HCT116 (cell line): Measurements from ENCODE around the gene WASHC3. TPM values are rescaled to one million over a fixed set of nuclear protein-coding genes. Genes with fewer than 3 reads are reported as not detected.

Experiments used
- ATAC-seq: fragments of 200-7000 bp; cut with Tn5 transposase; 2 replicates; pipeline ENCODE4 v1.9.1; 2020; ENCODE audit warnings: mild to moderate bottlenecking, moderate library complexity
- BruUV-seq: library from RNA; stranded (reverse); fragments of 400-500 nt; replicated peaks from 2 replicates; lab custom pipeline; 2021; lab: Mats Ljungman, UMichigan
- CTCF ChIA-PET: fragments of 300-600 bp; sonication (Branson Sonifier 250); formaldehyde crosslinking; loops from one replicate; lab custom pipeline; 2021; ENCODE audit warnings: antibody characterized with exemption; lab: Charles Lee
- POLR2A ChIA-PET: fragments of 300-600, 350-600 bp; sonication (Branson Sonifier 250); formaldehyde crosslinking; loops from one replicate; lab custom pipeline; 2021; ENCODE audit warnings: antibody characterized with exemption; lab: Charles Lee
- RAD21 ChIA-PET, 2 experiments: fragments of 300-600 bp; sonication (Branson Sonifier 250); formaldehyde crosslinking; loops; one replicate each; lab custom pipeline; 2023; ENCODE audit warnings: low total read pairs in 2 of 2; ENCODE audit not compliant: uncharacterized antibody in 2 of 2, unreplicated experiment in 2 of 2, low non-redundant PET in 1 of 2; lab: Charles Lee
- DNase-seq: peaks from one replicate; pipeline ENCODE4 v3.0.0-alpha.2; 2010; ENCODE audit warnings: low read depth, low spot score
- H2AFZ ChIP-seq: fragments of 200-600 bp; shearing (Covaris generic), sonication (generic); 2 replicates; pipeline ENCODE4 v1.6.1; 2017; ENCODE audit warnings: low read depth, mixed run types, mixed read lengths, antibody characterized with exemption, low read length; ENCODE audit not compliant: poor library complexity, severe bottlenecking
- H3K27ac ChIP-seq: 2 replicates; pipeline ENCODE4 v1.5.1; 2012; ENCODE audit warnings: low read depth, low read length
- H3K27me3 ChIP-seq: fragments of 200-600 bp; sonication (generic); 2 replicates; pipeline ENCODE4 v1.6.1; 2016; ENCODE audit warnings: mixed run types, low read length, mixed read lengths; ENCODE audit not compliant: insufficient read depth
- H3K36me3 ChIP-seq, 2 experiments: fragments of 200-500 bp in 1 of 2; fragments of 200-600 bp in 1 of 2; sonication (Bioruptor generic) in 1 of 2; sonication (generic) in 1 of 2; 2 replicates each; pipeline versions ENCODE4 v1.5.1 to v1.6.1; 2014 to 2016; ENCODE audit warnings: low read length in 2 of 2, inconsistent platforms in 1 of 2, mixed read lengths in 1 of 2, mixed run types in 1 of 2; ENCODE audit not compliant: insufficient read depth in 2 of 2, control insufficient read depth in 1 of 2
- H3K4me1 ChIP-seq, 2 experiments: fragments of 200-600 bp in 1 of 2; sonication (generic) in 1 of 2; 2 replicates each; pipeline versions ENCODE4 v1.5.1 to v1.6.1; 2012 to 2017; ENCODE audit warnings: low read length in 2 of 2, inconsistent platforms in 1 of 2, mild to moderate bottlenecking in 1 of 2, mixed read lengths in 1 of 2, mixed run types in 1 of 2, moderate library complexity in 1 of 2; ENCODE audit not compliant: insufficient read depth in 2 of 2, control insufficient read depth in 1 of 2
- H3K4me2 ChIP-seq: fragments of 200-600 bp; sonication (generic); 2 replicates; pipeline ENCODE4 v1.6.1; 2017; ENCODE audit warnings: mixed run types, low read length, mixed read lengths
- H3K4me3 ChIP-seq, 2 experiments: fragments of 200-600 bp in 1 of 2; sonication (generic) in 1 of 2; replicated peaks in 1 of 2; 2 replicates each; pipeline ENCODE4 v1.5.1; 2011 to 2016; ENCODE audit warnings: low read length in 2 of 2, control low read depth in 1 of 2, low read depth in 1 of 2, mild to moderate bottlenecking in 1 of 2, mixed read lengths in 1 of 2, mixed run types in 1 of 2
- H3K79me2 ChIP-seq: fragments of 200-600 bp; sonication (generic); 2 replicates; pipeline ENCODE4 v1.6.1; 2017; ENCODE audit warnings: mild to moderate bottlenecking, mixed run types, low read length, moderate library complexity, mixed read lengths; ENCODE audit not compliant: insufficient read depth
- H3K9ac ChIP-seq: fragments of 200-600 bp; sonication (generic); 2 replicates; pipeline ENCODE4 v1.6.1; 2016; ENCODE audit warnings: low read length, mixed read lengths
- H3K9me2 ChIP-seq: fragments of 200-600 bp; sonication (generic), shearing (Covaris generic); 2 replicates; pipeline ENCODE4 v1.6.1; 2017; ENCODE audit warnings: mixed run types, mild to moderate bottlenecking, moderate library complexity; ENCODE audit not compliant: insufficient read depth
- H3K9me3 ChIP-seq, 2 experiments: fragments of 200-500 bp in 1 of 2; fragments of 200-600 bp in 1 of 2; sonication (Bioruptor generic) in 1 of 2; sonication (generic) in 1 of 2; 2 replicates each; pipeline ENCODE4 v1.6.1; 2014 to 2017; ENCODE audit warnings: low read length in 2 of 2, mixed read lengths in 2 of 2, inconsistent platforms in 1 of 2, low read depth in 1 of 2, mild to moderate bottlenecking in 1 of 2, mixed run types in 1 of 2, moderate library complexity in 1 of 2; ENCODE audit not compliant: control insufficient read depth in 1 of 2, insufficient read depth in 1 of 2
- H4K20me1 ChIP-seq: fragments of 200-600 bp; sonication (generic), shearing (Covaris generic); 2 replicates; pipeline ENCODE4 v1.6.1; 2017; ENCODE audit warnings: mixed run types, mild to moderate bottlenecking, moderate library complexity; ENCODE audit not compliant: insufficient read depth
- CBX3 ChIP-seq: IDR thresholded peaks from 2 replicates; pipeline ENCODE4 v1.6.1; 2012; ENCODE audit warnings: low read depth
- CEBPB ChIP-seq: IDR thresholded peaks from 2 replicates; pipeline ENCODE4 v1.6.1; 2012; ENCODE audit warnings: low read depth
- CTCF ChIP-seq, 3 experiments: fragments of 200-600 bp in 1 of 3; sonication (generic) in 1 of 3; IDR thresholded peaks in 2 of 3; conservative IDR thresholded peaks in 1 of 3; 2 replicates each; pipeline ENCODE4 v1.5.1; 2012 to 2017; ENCODE audit warnings: low read depth in 2 of 3, low read length in 2 of 3, antibody characterized with exemption in 1 of 3, borderline replicate concordance in 1 of 3, control low read depth in 1 of 3, mild to moderate bottlenecking in 1 of 3, mixed read lengths in 1 of 3, mixed run types in 1 of 3, moderate library complexity in 1 of 3; ENCODE audit not compliant: insufficient read depth in 1 of 3
- JUND ChIP-seq: IDR thresholded peaks from 2 replicates; pipeline ENCODE4 v1.6.1; 2012
- RAD21 ChIP-seq: IDR thresholded peaks from 2 replicates; pipeline ENCODE4 v1.6.1; 2012; ENCODE audit warnings: low read depth, mild to moderate bottlenecking
- REST ChIP-seq: IDR thresholded peaks from 2 replicates; pipeline ENCODE4 v1.6.1; 2012; ENCODE audit warnings: low read depth
- SIN3A ChIP-seq: IDR thresholded peaks from 2 replicates; pipeline ENCODE4 v1.6.1; 2012; ENCODE audit warnings: low read depth
- SRF ChIP-seq: IDR thresholded peaks from 2 replicates; pipeline ENCODE4 v1.6.1; 2012; ENCODE audit warnings: low read depth
- YY1 ChIP-seq: IDR thresholded peaks from 2 replicates; pipeline ENCODE4 v1.6.1; 2011; ENCODE audit warnings: low read length, low read depth, moderate library complexity, mild to moderate bottlenecking; ENCODE audit not compliant: insufficient replicate concordance; ENCODE audit errors: extremely low read depth
- ZBTB33 ChIP-seq: IDR thresholded peaks from 2 replicates; pipeline ENCODE4 v1.6.1; 2011; ENCODE audit warnings: mild to moderate bottlenecking, low read length, moderate library complexity; ENCODE audit not compliant: insufficient replicate concordance; ENCODE audit errors: extremely low read depth
- intact Hi-C: fragments of 100-400 bp; cut with micrococcal nuclease; formaldehyde crosslinking; loops from 2 replicates; pipeline ENCODE4 v1.10.0; 2022
- total RNA-seq: library from RNA; stranded (reverse); gene quantifications from one replicate; pipeline ENCODE4 v1.2.1, GENCODE V29; 2021; ENCODE audit not compliant: unreplicated experiment

WASHC3 gene
- total RNA-seq, 1 experiment from 2014 or later = 15.6 TPM

DNA sequence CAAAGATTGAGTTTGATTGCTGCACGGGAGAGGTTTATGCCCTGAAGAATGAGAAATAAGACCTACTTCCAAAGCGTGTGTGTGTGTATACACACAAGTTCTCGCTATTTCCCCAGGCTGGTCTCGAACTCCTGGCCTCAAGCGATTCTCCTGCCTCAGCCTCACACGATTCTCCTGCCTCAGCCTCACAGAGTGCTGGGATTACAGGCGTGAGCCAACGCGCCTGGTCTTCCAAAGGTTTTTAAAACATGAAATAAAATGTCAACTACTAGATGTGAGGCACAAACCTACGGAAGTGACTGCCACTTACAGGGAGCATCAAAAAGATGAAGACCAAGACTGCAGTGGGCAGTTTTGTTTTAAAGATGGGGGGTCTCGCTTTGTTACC lies 622 bp upstream of the WASHC3 start:
- no peaks in the 10 kb centered on the region for H4K20me1 ChIP-seq
- no peak for TF ChIP-seq ZBTB33
- TF ChIP-seq CBX3 = no peak
- no peak for TF ChIP-seq RAD21
- no peak for TF ChIP-seq REST
- TF ChIP-seq CEBPB = no peak
- TF ChIP-seq JUND = no peak
- no peak for TF ChIP-seq SRF
- no peak for TF ChIP-seq YY1
- TF ChIP-seq SIN3A = no peak
- no peak for TF ChIP-seq CTCF (IDR thresholded peaks at IDR 0.05 in 2 of 3, conservative IDR thresholded peaks at IDR 0.05 in 1 of 3; ENCODE audit: borderline replicate concordance in 1 of 3, insufficient read depth in 1 of 3, low read depth in 2 of 3, low read length in 2 of 3)
- peak overlapping the region; percentile 47 for H2AFZ ChIP-seq
- H3K9ac ChIP-seq = no peak overlapping the region
- no peaks in the 10 kb centered on the region for H3K79me2 ChIP-seq
- no peaks in the 10 kb centered on the region for H3K9me2 ChIP-seq
- H3K36me3 ChIP-seq = no peaks in the 10 kb centered on the region
- ATAC-seq (0 out of 2 replicates have a peak, but pooled peaks have one; percentile 3), DNase-seq (no peak)
- ChIA-PET CTCF (no interaction called here), RAD21 (no interaction called here), POLR2A (no interaction called here)
- H3K9me3 ChIP-seq = no peaks in the 10 kb centered on the region
- peak overlapping the region; percentile 80 to 82 for H3K4me3 ChIP-seq
- intact Hi-C loops = loop anchor here (1.0 to 5.0 kb wide), 2 partner anchors 58 to 655 kb away; partner anchors contain the start of genes ARL1, NUP37 and PARPBP
- H3K4me2 ChIP-seq = peak overlapping the region; percentile 89
- peaks cover 0 to 15% of the 10 kb centered on the region in 2 experiments; a peak in 3 of 4 replicates for H3K4me1 ChIP-seq
- no TSS peak for BruUV-seq
- H3K27me3 ChIP-seq = no peaks in the 10 kb centered on the region
- no peak overlapping the region for H3K27ac ChIP-seq
